Vagina (tissue), 2 donors: ENCODE measurements around the gene SAMD4A. TPM values are rescaled to one million over a fixed set of nuclear protein-coding genes. Genes with fewer than 3 reads are reported as not detected.

ENCODE experiments used
- DNase-seq, 2 donors: peaks; one replicate each; pipeline ENCODE4 v3.0.0-alpha.2; 2017; ENCODE audit errors: extremely low spot score in 2 of 2
- H3K27ac ChIP-seq: fragments of 200-600 bp; sonication (generic); one replicate; pipeline ENCODE4 v1.5.1; 2019
- H3K27me3 ChIP-seq: fragments of 200-600 bp; sonication (generic); one replicate; pipeline ENCODE4 v1.5.1; 2019
- H3K36me3 ChIP-seq, 2 donors: fragments of 200-600 bp; sonication (generic); one replicate each; pipeline ENCODE4 v1.5.1; 2017 to 2019
- H3K4me1 ChIP-seq: fragments of 200-600 bp; sonication (generic); one replicate; pipeline ENCODE4 v1.5.1; 2019
- H3K4me3 ChIP-seq, 2 donors: fragments of 200-600 bp; sonication (generic); 1 replicate in 1 of 2; 2 replicates in 1 of 2; pipeline ENCODE4 v1.5.1; 2016 to 2019
- H3K9me3 ChIP-seq: fragments of 200-600 bp; sonication (generic); one replicate; pipeline ENCODE4 v1.5.1; 2019
- CTCF ChIP-seq, 3 experiments: fragments of 450-650 bp in 2 of 3; fragments of 200-600 bp in 1 of 3; sonication (generic) in 1 of 3; IDR thresholded peaks; one replicate each; pipeline ENCODE4 v1.5.1; 2017 to 2019; ENCODE audit warnings: antibody characterized with exemption in 3 of 3, mild to moderate bottlenecking in 2 of 3, moderate library complexity in 2 of 3
- POLR2A ChIP-seq, 2 donors: fragments of 450-650 bp; IDR thresholded peaks; one replicate each; pipeline ENCODE4 v1.6.1; 2017; ENCODE audit warnings: antibody characterized with exemption in 2 of 2, mild to moderate bottlenecking in 2 of 2, moderate library complexity in 2 of 2
- POLR2AphosphoS5 ChIP-seq, 2 donors: sonication (generic); formaldehyde crosslinking; IDR thresholded peaks; one replicate each; pipeline ENCODE4 v1.9.0; 2017; ENCODE audit warnings: antibody characterized with exemption in 2 of 2, mild to moderate bottlenecking in 2 of 2, low read depth in 1 of 2; ENCODE audit not compliant: insufficient read depth in 1 of 2
- intact Hi-C: fragments of 100-400 bp; cut with DNase I; formaldehyde crosslinking; loops from one replicate; pipeline ENCODE4 v1.15.1; 2023
- total RNA-seq: library from RNA; depleted of rRNA; stranded (reverse); fragments of >200 nt; gene quantifications from one replicate; pipeline ENCODE4 v1.2.3, GENCODE V29; 2016

SAMD4A gene
- total RNA-seq, 1 donor from 2014 or later, result 43.0 TPM

- no peak for TF ChIP-seq CTCF (IDR thresholded peaks at IDR 0.05)
- TF ChIP-seq POLR2AphosphoS5 (IDR thresholded peaks at IDR 0.05; ENCODE audit: insufficient read depth in 1 of 2, low read depth in 1 of 2), result no peak
- no peak for TF ChIP-seq POLR2A (IDR thresholded peaks at IDR 0.05)
- DNase-seq, result no peak
- H3K4me3 ChIP-seq, result no peak overlapping the region
- intact Hi-C loops, result no loop called here
- H3K27me3 ChIP-seq, result no peaks in the 10 kb centered on the region
- H3K36me3 ChIP-seq, result no peaks in the 10 kb centered on the region
- H3K27ac ChIP-seq, result no peak overlapping the region
- H3K4me1 ChIP-seq, result no peaks in the 10 kb centered on the region
- H3K9me3 ChIP-seq, result no peaks in the 10 kb centered on the region
Observed at GRCh38 chr14:54834081-54834480, 267.2 kb downstream of the SAMD4A start.

- intact Hi-C loops, result no loop called here
- TF ChIP-seq POLR2A (IDR thresholded peaks at IDR 0.05), result no peak
- TF ChIP-seq CTCF (IDR thresholded peaks at IDR 0.05), result no peak
- TF ChIP-seq POLR2AphosphoS5 (IDR thresholded peaks at IDR 0.05; ENCODE audit: insufficient read depth in 1 of 2, low read depth in 1 of 2), result no peak
- H3K4me1 ChIP-seq, result no peaks in the 10 kb centered on the region
Observed at GRCh38 chr14:54834727-54835126, 267.8 kb downstream of the SAMD4A start.

GRCh38 chr14:54836231-54836630 is 269.3 kb downstream of the SAMD4A start:
- Histone ChIP-seq H3K4me1 (no peaks in the 10 kb centered on the region), H3K27ac (no peak overlapping the region), H3K27me3 (no peaks in the 10 kb centered on the region), H3K9me3 (no peaks in the 10 kb centered on the region), H3K36me3 (no peaks in the 10 kb centered on the region), H3K4me3 (no peak overlapping the region)
- intact Hi-C loops, result no loop called here
- DNase-seq, result no peak
- TF ChIP-seq CTCF (IDR thresholded peaks at IDR 0.05) (no peak), POLR2A (IDR thresholded peaks at IDR 0.05) (no peak), POLR2AphosphoS5 (IDR thresholded peaks at IDR 0.05; ENCODE audit: insufficient read depth in 1 of 2, low read depth in 1 of 2) (no peak)

More at GRCh38 chr14:54834727-54835126, 267.8 kb downstream of the SAMD4A start:
- no peaks in the 10 kb centered on the region for H3K27me3 ChIP-seq
- H3K36me3 ChIP-seq, result no peaks in the 10 kb centered on the region
- DNase-seq, result no peak
- no peak overlapping the region for H3K4me3 ChIP-seq
- H3K27ac ChIP-seq, result no peak overlapping the region
- no peaks in the 10 kb centered on the region for H3K9me3 ChIP-seq

GRCh38 chr14:54837508-54838149 is 270.7 kb downstream of the SAMD4A start:
- no peak for DNase-seq
- no peak overlapping the region for H3K4me3 ChIP-seq
- H3K9me3 ChIP-seq, result no peaks in the 10 kb centered on the region
- H3K36me3 ChIP-seq, result no peaks in the 10 kb centered on the region
- H3K4me1 ChIP-seq, result no peaks in the 10 kb centered on the region
- intact Hi-C loops, result no loop called here
- no peaks in the 10 kb centered on the region for H3K27me3 ChIP-seq
- TF ChIP-seq CTCF (IDR thresholded peaks at IDR 0.05) (no peak), POLR2AphosphoS5 (IDR thresholded peaks at IDR 0.05; ENCODE audit: insufficient read depth in 1 of 2, low read depth in 1 of 2) (no peak), POLR2A (IDR thresholded peaks at IDR 0.05) (no peak)
- H3K27ac ChIP-seq, result no peak overlapping the region

- Histone ChIP-seq H3K4me1 (no peaks in the 10 kb centered on the region), H3K27ac (no peak overlapping the region), H3K9me3 (no peaks in the 10 kb centered on the region), H3K27me3 (no peaks in the 10 kb centered on the region), H3K36me3 (no peaks in the 10 kb centered on the region), H3K4me3 (no peak overlapping the region)
- TF ChIP-seq CTCF (IDR thresholded peaks at IDR 0.05), result no peak
- TF ChIP-seq POLR2A (IDR thresholded peaks at IDR 0.05), result no peak
- TF ChIP-seq POLR2AphosphoS5 (IDR thresholded peaks at IDR 0.05; ENCODE audit: insufficient read depth in 1 of 2, low read depth in 1 of 2), result no peak
- intact Hi-C loops, result no loop called here
- DNase-seq, result no peak
Observed at GRCh38 chr14:54838931-54839512, 272.1 kb downstream of the SAMD4A start.
